Fibroblast of pulmonary artery (primary cell): ENCODE data around the gene TGFB2.
A peak's percentile ranks its signal among the peaks of the same experiment; 100 is the strongest.

Experiments used
- DNase-seq: peaks from one replicate; pipeline ENCODE4 v3.0.0-alpha.2; 2010; ENCODE audit warnings: low read depth
- H3K4me3 ChIP-seq: replicated peaks from 2 replicates; pipeline ENCODE4 v1.5.1; 2011; ENCODE audit warnings: low read depth, mild to moderate bottlenecking, control low read depth, low read length, moderate library complexity
- CTCF ChIP-seq: IDR thresholded peaks from 2 replicates; pipeline ENCODE4 v1.5.1; 2011; ENCODE audit warnings: mild to moderate bottlenecking, control low read depth, low read length, inconsistent platforms; ENCODE audit errors: missing control alignments

TGFB2 gene

GRCh38 chr1:218481116-218481775, 136.1 kb downstream of the TGFB2 start:
- H3K4me3 ChIP-seq, result no peak overlapping the region
- no peak for TF ChIP-seq CTCF
- DNase-seq, result peak; percentile 53

- peak; percentile 95 for DNase-seq
- no peak for TF ChIP-seq CTCF
- no peak overlapping the region for H3K4me3 ChIP-seq
Observed at GRCh38 chr1:218482683-218483082, 137.5 kb downstream of the TGFB2 start.

- no peak for DNase-seq
- TF ChIP-seq CTCF, result no peak
- H3K4me3 ChIP-seq, result no peak overlapping the region
Observed at GRCh38 chr1:218485241-218485928, 140.2 kb downstream of the TGFB2 start.

- no peak overlapping the region for H3K4me3 ChIP-seq
- no peak for TF ChIP-seq CTCF
- no peak for DNase-seq
Observed at GRCh38 chr1:218488531-218488930, 143.4 kb downstream of the TGFB2 start.

- peak; percentile 32 for DNase-seq
- H3K4me3 ChIP-seq, result no peak overlapping the region
- TF ChIP-seq CTCF, result no peak
Observed at GRCh38 chr1:218488986-218489385, 143.8 kb downstream of the TGFB2 start.

- DNase-seq, result no peak
- no peak for TF ChIP-seq CTCF
Observed at GRCh38 chr1:218490406-218490922, 145.3 kb downstream of the TGFB2 start.

GRCh38 chr1:218492874-218493273, 147.7 kb downstream of the TGFB2 start:
- no peak overlapping the region for H3K4me3 ChIP-seq
- TF ChIP-seq CTCF, result no peak
- DNase-seq, result no peak

More at GRCh38 chr1:218490406-218490922, 145.3 kb downstream of the TGFB2 start:
- H3K4me3 ChIP-seq, result no peak overlapping the region
